H1 (cell line): ENCODE results near the gene BRS3. TPM values are rescaled to one million over a fixed set of nuclear protein-coding genes. Genes with fewer than 3 reads are reported as not detected.

Source experiments
- CTCF ChIA-PET: fragments of 300-600 bp; sonication (Branson Sonifier 250); formaldehyde crosslinking; loops from one replicate; lab custom pipeline; 2021; ENCODE audit not compliant: partially characterized antibody; lab: Charles Lee
- POLR2A ChIA-PET: fragments of 300-600 bp; sonication (Branson Sonifier 250); formaldehyde crosslinking; loops from one replicate; lab custom pipeline; 2021; ENCODE audit warnings: inconsistent platforms; ENCODE audit not compliant: partially characterized antibody; lab: Charles Lee
- DNase-seq, 2 experiments: peaks; one replicate each; pipeline versions ENCODE4 v3.0.0 to v3.0.0-alpha.2; 2010 to 2022; ENCODE audit warnings: low spot score in 2 of 2, low read depth in 1 of 2, mixed read lengths in 1 of 2
- FAIRE-seq: peaks from 2 replicates; lab custom pipeline; 2011; peaks lifted over from hg19 to GRCh38; lab: Jason Lieb, UNC
- H2AFZ ChIP-seq: 2 replicates; pipeline ENCODE4 v1.8.1; 2012; ENCODE audit warnings: low read length, inconsistent platforms
- H2AK5ac ChIP-seq: 2 replicates; pipeline ENCODE4 v1.6.1; 2013; ENCODE audit warnings: low read depth, low read length
- H2BK120ac ChIP-seq: replicated peaks from 2 replicates; pipeline ENCODE3; 2013; ENCODE audit warnings: low read depth, low read length, inconsistent platforms
- H2BK12ac ChIP-seq: 2 replicates; pipeline ENCODE4 v1.6.1; 2013; ENCODE audit warnings: low read depth, low read length
- H2BK15ac ChIP-seq: 2 replicates; pipeline ENCODE4 v1.6.1; 2013; ENCODE audit warnings: low read length
- H2BK20ac ChIP-seq: 2 replicates; pipeline ENCODE4 v1.6.1; 2013; ENCODE audit warnings: low read length
- H2BK5ac ChIP-seq: 2 replicates; pipeline ENCODE4 v1.6.1; 2013; ENCODE audit warnings: low read depth, low read length
- H3K14ac ChIP-seq: 2 replicates; pipeline ENCODE4 v1.6.1; 2013; ENCODE audit warnings: inconsistent platforms; ENCODE audit not compliant: insufficient read length
- H3K18ac ChIP-seq: 2 replicates; pipeline ENCODE4 v1.6.1; 2013; ENCODE audit warnings: low read length; ENCODE audit errors: extremely low read depth
- H3K23ac ChIP-seq: 2 replicates; pipeline ENCODE4 v1.6.1; 2013; ENCODE audit warnings: inconsistent platforms; ENCODE audit not compliant: insufficient read length
- H3K23me2 ChIP-seq: 2 replicates; pipeline ENCODE4 v1.6.1; 2013; ENCODE audit warnings: low read depth, low read length
- H3K27ac ChIP-seq: 2 replicates; pipeline ENCODE4 v1.6.1; 2011; ENCODE audit warnings: low read depth, low read length, inconsistent platforms
- H3K27me3 ChIP-seq, 4 experiments: replicated peaks in 1 of 4; 1 replicate in 1 of 4; 2 replicates in 3 of 4; pipeline versions ENCODE4 v1.6.1 to v1.8.1; 2011 to 2013; ENCODE audit warnings: low read length in 3 of 4, mild to moderate bottlenecking in 3 of 4, inconsistent platforms in 2 of 4, mixed read lengths in 2 of 4, moderate library complexity in 1 of 4; ENCODE audit not compliant: control insufficient read depth in 3 of 4, insufficient read depth in 3 of 4; ENCODE audit errors: extremely low read depth in 1 of 4
- H3K36me3 ChIP-seq, 4 experiments: 2 replicates each; pipeline versions ENCODE4 v1.6.1 to v1.8.1; 2011 to 2013; ENCODE audit warnings: mild to moderate bottlenecking in 4 of 4, low read length in 3 of 4, moderate library complexity in 2 of 4, control low read depth in 1 of 4, inconsistent platforms in 1 of 4; ENCODE audit not compliant: insufficient read depth in 4 of 4, control insufficient read depth in 2 of 4
- H3K4ac ChIP-seq: replicated peaks from 2 replicates; pipeline ENCODE3; 2013; ENCODE audit warnings: low read length, low read depth, mixed read lengths, inconsistent platforms; ENCODE audit not compliant: insufficient read length
- H3K4me1 ChIP-seq, 4 experiments: replicated peaks in 1 of 4; 1 replicate in 1 of 4; 2 replicates in 3 of 4; pipeline versions ENCODE4 v1.6.1 to v1.8.1; 2011 to 2013; ENCODE audit warnings: low read length in 3 of 4, inconsistent platforms in 2 of 4, mixed read lengths in 1 of 4; ENCODE audit not compliant: insufficient read depth in 4 of 4, control insufficient read depth in 3 of 4
- H3K4me2 ChIP-seq, 2 experiments: 2 replicates each; pipeline versions ENCODE4 v1.6.1 to v1.8.1; 2011 to 2013; ENCODE audit warnings: low read depth in 2 of 2, low read length in 2 of 2, control low read depth in 1 of 2, inconsistent platforms in 1 of 2, mild to moderate bottlenecking in 1 of 2; ENCODE audit not compliant: insufficient read depth in 1 of 2
- H3K4me3 ChIP-seq, 4 experiments: fragments of 200-600, 300-600 bp in 1 of 4; sonication (generic), shearing (Covaris generic), sonication (Bioruptor Twin) in 1 of 4; 2 replicates each; pipeline versions ENCODE4 v1.5.1 to v1.8.1; 2011 to 2016; ENCODE audit warnings: low read length in 4 of 4, low read depth in 3 of 4, control low read depth in 2 of 4, inconsistent platforms in 2 of 4, mild to moderate bottlenecking in 2 of 4, mixed read lengths in 1 of 4, moderate library complexity in 1 of 4; ENCODE audit not compliant: insufficient read depth in 2 of 4; ENCODE audit errors: extremely low read depth in 1 of 4
- H3K56ac ChIP-seq: replicated peaks from 2 replicates; pipeline ENCODE3; 2013; ENCODE audit warnings: low read depth, mild to moderate bottlenecking, mixed read lengths, low read length, inconsistent platforms; ENCODE audit not compliant: insufficient read length
- H3K79me1 ChIP-seq: 2 replicates; pipeline ENCODE4 v1.6.1; 2013; ENCODE audit warnings: low read depth, low read length, control low read depth
- H3K79me2 ChIP-seq, 2 experiments: 2 replicates each; pipeline versions ENCODE4 v1.6.1 to v1.8.1; 2012 to 2013; ENCODE audit warnings: low read length in 2 of 2, mild to moderate bottlenecking in 2 of 2, inconsistent platforms in 1 of 2; ENCODE audit not compliant: insufficient read depth in 2 of 2, control insufficient read depth in 1 of 2
- H3K9ac ChIP-seq, 4 experiments: replicated peaks in 1 of 4; 1 replicate in 1 of 4; 2 replicates in 3 of 4; pipeline versions ENCODE4 v1.6.1 to v1.8.1; 2011 to 2013; ENCODE audit warnings: low read depth in 3 of 4, low read length in 3 of 4, control low read depth in 2 of 4, mild to moderate bottlenecking in 2 of 4, moderate library complexity in 2 of 4, inconsistent platforms in 1 of 4; ENCODE audit errors: extremely low read depth in 1 of 4
- H3K9me3 ChIP-seq, 2 experiments: 2 replicates each; pipeline versions ENCODE4 v1.6.1 to v1.8.1; 2012 to 2013; ENCODE audit warnings: mild to moderate bottlenecking in 2 of 2, moderate library complexity in 2 of 2, control low read depth in 1 of 2, inconsistent platforms in 1 of 2, low read depth in 1 of 2, low read length in 1 of 2, mixed read lengths in 1 of 2; ENCODE audit not compliant: insufficient read depth in 2 of 2
- H4K20me1 ChIP-seq, 2 experiments: replicated peaks in 1 of 2; 2 replicates each; pipeline versions ENCODE3 to v1.8.1; 2011 to 2013; ENCODE audit warnings: inconsistent platforms in 2 of 2, low read length in 2 of 2, mild to moderate bottlenecking in 1 of 2; ENCODE audit not compliant: insufficient read depth in 2 of 2, control insufficient read depth in 1 of 2
- H4K5ac ChIP-seq: 2 replicates; pipeline ENCODE4 v1.6.1; 2013; ENCODE audit warnings: low read length, low read depth, mixed read lengths, inconsistent platforms; ENCODE audit not compliant: insufficient read length
- H4K8ac ChIP-seq: 2 replicates; pipeline ENCODE4 v1.8.0; 2013; ENCODE audit warnings: mild to moderate bottlenecking, moderate library complexity, low read length, inconsistent platforms; ENCODE audit not compliant: insufficient read depth; ENCODE audit errors: extremely low read depth
- H4K91ac ChIP-seq: replicated peaks from 2 replicates; pipeline ENCODE3; 2013; ENCODE audit warnings: low read length, mixed read lengths, inconsistent platforms; ENCODE audit not compliant: insufficient read length
- EZH2 ChIP-seq: fragments of 200-600 bp; sonication (generic); IDR thresholded peaks from 2 replicates; pipeline ENCODE4 v1.7.1; 2012; ENCODE audit warnings: low read depth, mild to moderate bottlenecking, moderate library complexity, low read length, inconsistent platforms; ENCODE audit not compliant: severe bottlenecking
- GTF2F1 ChIP-seq: IDR thresholded peaks from 2 replicates; pipeline ENCODE4 v1.6.1; 2012; ENCODE audit warnings: low read depth, low read length, improper control_type of control experiment, borderline replicate concordance
- KDM1A ChIP-seq: fragments of 200-600, 300-600 bp; sonication (generic); IDR thresholded peaks from 2 replicates; pipeline ENCODE4 v1.7.1; 2016; ENCODE audit warnings: mild to moderate bottlenecking, low read length, borderline replicate concordance
- NANOG ChIP-seq: IDR thresholded peaks from 2 replicates; pipeline ENCODE4 v1.6.1; 2011; ENCODE audit warnings: low read length, low read depth, mild to moderate bottlenecking, inconsistent platforms; ENCODE audit not compliant: insufficient read depth, poor library complexity, severe bottlenecking
- POLR2A ChIP-seq, 2 experiments: IDR thresholded peaks; 1 replicate in 1 of 2; 2 replicates in 1 of 2; pipeline ENCODE4 v1.6.1; 2011; ENCODE audit warnings: low read depth in 2 of 2, low read length in 2 of 2, mild to moderate bottlenecking in 2 of 2; ENCODE audit errors: control extremely low read depth in 1 of 2
- RAD21 ChIP-seq, 2 experiments: IDR thresholded peaks in 1 of 2; conservative IDR thresholded peaks in 1 of 2; 2 replicates each; pipeline ENCODE4 v1.6.1; 2011; ENCODE audit warnings: low read depth in 2 of 2, low read length in 2 of 2, improper control_type of control experiment in 1 of 2, inconsistent platforms in 1 of 2, mild to moderate bottlenecking in 1 of 2, moderate library complexity in 1 of 2
- RFX5 ChIP-seq: IDR thresholded peaks from 2 replicates; pipeline ENCODE4 v1.6.1; 2011; ENCODE audit warnings: low read depth, low read length, improper control_type of control experiment, borderline replicate concordance
- WGBS, 2 experiments: shearing (Covaris generic) in 1 of 2; methylation state at CpG; one replicate each; pipeline versions ENCODE4 v1.1.6 to v1.1.7; 2013 to 2015; ENCODE audit warnings: low lambda C conversion rate in 2 of 2, mixed read lengths in 2 of 2, inconsistent platforms in 1 of 2, low coverage in 1 of 2, missing lambda C conversion rate in 1 of 2; ENCODE audit not compliant: insufficient replicate concordance in 2 of 2, insufficient coverage in 1 of 2, insufficient read length in 1 of 2; ENCODE audit errors: extremely low coverage in 1 of 2, missing lambda C conversion rate in 1 of 2; 5-methylcytosine and 5-hydroxymethylcytosine counted together
- long read RNA-seq, 2 experiments: library from RNA in 1 of 2; library from capped mRNA in 1 of 2; stranded (forward); transcript quantifications; one replicate each; pipeline ENCODE4 v2.0.0, GENCODE V29; 2021; ENCODE audit warnings: inconsistent platforms in 1 of 2
- polyA minus RNA-seq, 3 experiments: library from RNA; depleted of rRNA, polyadenylated mRNA; stranded (reverse); fragments of >200 nt; gene quantifications; 1 replicate in 2 of 3; 2 replicates in 1 of 3; pipeline ENCODE4 v1.2.3, GENCODE V29; 2011
- polyA plus RNA-seq, 7 experiments: library from polyadenylated mRNA; depleted of rRNA in 3 of 7; stranded (reverse) in 5 of 7; unstranded in 2 of 7; fragments of >200 nt in 5 of 7; fragments of 200-250 nt in 2 of 7; gene quantifications; 1 replicate in 5 of 7; 2 replicates in 1 of 7; 4 replicates in 1 of 7; pipeline versions ENCODE4 v1.2.1 to v1.2.3, GENCODE V29; 2011 to 2013; ENCODE audit warnings: missing spikeins in 2 of 7, mixed read lengths in 2 of 7
- total RNA-seq: library from RNA; stranded (reverse); fragmentation: NEBNext Ultra II Directional; extraction: Animal tissue kit (Norgen Biotek cat#: 25700); gene quantifications from 2 replicates; pipeline ENCODE4 v1.2.1, GENCODE V29; 2021

Gene BRS3
- total RNA-seq: not detected in 2 replicates
- not detected in 2 replicates for polyA plus RNA-seq (2011; rRNA removed)
- not detected for polyA plus RNA-seq (2011; cell fraction: cytosol; rRNA removed)
- polyA plus RNA-seq (2011; cell fraction: nucleus; rRNA removed): not detected
- not detected in 4 replicates for polyA plus RNA-seq (2012, experiment 1 of 2)
- not detected for polyA plus RNA-seq (2012, experiment 2 of 2)
- not detected for polyA plus RNA-seq (2013, experiment 1 of 2)
- polyA plus RNA-seq (2013, experiment 2 of 2): not detected
- not detected in 2 replicates for polyA minus RNA-seq (2011; rRNA and poly(A)+ RNA removed)
- polyA minus RNA-seq (2011; cell fraction: cytosol; rRNA and poly(A)+ RNA removed): not detected
- not detected for polyA minus RNA-seq (2011; cell fraction: nucleus; rRNA and poly(A)+ RNA removed)
- long read RNA-seq, experiment 1: 0 reads
- long read RNA-seq, experiment 2: 0 reads

DNA sequence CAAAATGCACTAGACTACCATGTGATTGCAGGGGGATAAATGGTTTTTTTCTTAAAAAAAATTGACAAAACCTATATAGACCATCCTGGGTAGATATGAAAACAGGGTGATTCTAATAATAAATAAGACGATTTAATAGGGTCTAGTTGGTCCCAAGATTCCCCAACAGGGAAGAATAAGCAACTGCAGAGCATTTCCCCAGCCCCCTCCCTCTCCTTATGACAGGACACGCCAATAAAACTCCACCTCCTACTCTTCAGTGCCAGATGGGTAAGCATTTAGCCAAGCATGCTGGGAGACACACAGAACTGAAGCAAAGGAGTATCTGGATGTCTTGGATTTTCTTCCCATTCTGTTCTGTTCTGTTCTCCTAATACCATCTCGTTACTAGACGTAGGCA, at the start of gene BRS3:
Gene BRS3, plus strand, starts transcription at position 301 of the 400 bp plus-strand sequence. CDS start 168 bp downstream, outside the sequence.
- Histone ChIP-seq H3K18ac (no peak within 1 kb of the TSS), H3K79me2 (no peaks in the 10 kb centered on the region), H2BK120ac (no peak within 1 kb of the TSS), H3K79me1 (no peaks in the 10 kb centered on the region), H4K5ac (no peak within 1 kb of the TSS), H2AK5ac (no peak within 1 kb of the TSS), H3K4me3 (no peak within 1 kb of the TSS), H3K56ac (no peak within 1 kb of the TSS), H3K23ac (no peak within 1 kb of the TSS), H2AFZ (no peak within 1 kb of the TSS), H3K4ac (no peak within 1 kb of the TSS), H3K27me3 (no peaks in the 10 kb centered on the region), H4K8ac (no peak within 1 kb of the TSS), H3K9me3 (no peaks in the 10 kb centered on the region), H3K9ac (no peak within 1 kb of the TSS), H3K4me2 (no peak within 1 kb of the TSS), H3K23me2 (no peaks in the 10 kb centered on the region), H3K4me1 (no peaks in the 10 kb centered on the region), H2BK12ac (no peak within 1 kb of the TSS), H2BK20ac (no peak within 1 kb of the TSS), H3K14ac (no peak within 1 kb of the TSS), H4K20me1 (no peaks in the 10 kb centered on the region), H3K27ac (no peak within 1 kb of the TSS)
- DNase-seq (no peak), FAIRE-seq (no peak)
- WGBS, 2 experiments: 80% methylated on average over 4 of the region's 4 CpGs; no CpG with 5 or more reads in 1 of the 2 experiments
- POLR2A ChIA-PET: no interaction called here
- TF ChIP-seq KDM1A (no peak), GTF2F1 (no peak), RFX5 (no peak), EZH2 (no peak), NANOG (no peak), RAD21 (IDR thresholded peaks at IDR 0.05 in 1 of 2, conservative IDR thresholded peaks at IDR 0.05 in 1 of 2; ENCODE audit: low read depth in 2 of 2, low read length in 2 of 2) (no peak), POLR2A (IDR thresholded peaks at IDR 0.05; ENCODE audit: control extremely low read depth in 1 of 2, low read depth in 2 of 2, low read length in 2 of 2) (no peak)
- TF ChIP-seq, all 59 proteins: peak for 0
- H2BK5ac ChIP-seq: no peak within 1 kb of the TSS
- H4K91ac ChIP-seq: no peak within 1 kb of the TSS
- H2BK15ac ChIP-seq: no peak within 1 kb of the TSS
- no peaks in the 10 kb centered on the region for H3K36me3 ChIP-seq
- CTCF ChIA-PET: no interaction called here
